H1 (cell line): ENCODE data around the gene SGK1. TPM values are rescaled to one million over a fixed set of nuclear protein-coding genes. Genes with fewer than 3 reads are reported as not detected.

Experiments
- CTCF ChIA-PET: fragments of 300-600 bp; sonication (Branson Sonifier 250); formaldehyde crosslinking; loops from one replicate; lab custom pipeline; 2021; ENCODE audit not compliant: partially characterized antibody; lab: Charles Lee
- POLR2A ChIA-PET: fragments of 300-600 bp; sonication (Branson Sonifier 250); formaldehyde crosslinking; loops from one replicate; lab custom pipeline; 2021; ENCODE audit warnings: inconsistent platforms; ENCODE audit not compliant: partially characterized antibody; lab: Charles Lee
- DNase-seq, 2 experiments: peaks; one replicate each; pipeline versions ENCODE4 v3.0.0 to v3.0.0-alpha.2; 2010 to 2022; ENCODE audit warnings: low spot score in 2 of 2, low read depth in 1 of 2, mixed read lengths in 1 of 2
- FAIRE-seq: peaks from 2 replicates; lab custom pipeline; 2011; peaks lifted over from hg19 to GRCh38; lab: Jason Lieb, UNC
- H2AFZ ChIP-seq: 2 replicates; pipeline ENCODE4 v1.8.1; 2012; ENCODE audit warnings: low read length, inconsistent platforms
- H2AK5ac ChIP-seq: 2 replicates; pipeline ENCODE4 v1.6.1; 2013; ENCODE audit warnings: low read depth, low read length
- H2BK120ac ChIP-seq: replicated peaks from 2 replicates; pipeline ENCODE3; 2013; ENCODE audit warnings: low read depth, low read length, inconsistent platforms
- H2BK12ac ChIP-seq: 2 replicates; pipeline ENCODE4 v1.6.1; 2013; ENCODE audit warnings: low read depth, low read length
- H2BK15ac ChIP-seq: 2 replicates; pipeline ENCODE4 v1.6.1; 2013; ENCODE audit warnings: low read length
- H2BK20ac ChIP-seq: 2 replicates; pipeline ENCODE4 v1.6.1; 2013; ENCODE audit warnings: low read length
- H2BK5ac ChIP-seq: 2 replicates; pipeline ENCODE4 v1.6.1; 2013; ENCODE audit warnings: low read depth, low read length
- H3K14ac ChIP-seq: 2 replicates; pipeline ENCODE4 v1.6.1; 2013; ENCODE audit warnings: inconsistent platforms; ENCODE audit not compliant: insufficient read length
- H3K18ac ChIP-seq: 2 replicates; pipeline ENCODE4 v1.6.1; 2013; ENCODE audit warnings: low read length; ENCODE audit errors: extremely low read depth
- H3K23ac ChIP-seq: 2 replicates; pipeline ENCODE4 v1.6.1; 2013; ENCODE audit warnings: inconsistent platforms; ENCODE audit not compliant: insufficient read length
- H3K23me2 ChIP-seq: 2 replicates; pipeline ENCODE4 v1.6.1; 2013; ENCODE audit warnings: low read depth, low read length
- H3K27ac ChIP-seq: 2 replicates; pipeline ENCODE4 v1.6.1; 2011; ENCODE audit warnings: low read depth, low read length, inconsistent platforms
- H3K27me3 ChIP-seq, 4 experiments: replicated peaks in 1 of 4; 1 replicate in 1 of 4; 2 replicates in 3 of 4; pipeline versions ENCODE4 v1.6.1 to v1.8.1; 2011 to 2013; ENCODE audit warnings: low read length in 3 of 4, mild to moderate bottlenecking in 3 of 4, inconsistent platforms in 2 of 4, mixed read lengths in 2 of 4, moderate library complexity in 1 of 4; ENCODE audit not compliant: control insufficient read depth in 3 of 4, insufficient read depth in 3 of 4; ENCODE audit errors: extremely low read depth in 1 of 4
- H3K36me3 ChIP-seq, 4 experiments: 2 replicates each; pipeline versions ENCODE4 v1.6.1 to v1.8.1; 2011 to 2013; ENCODE audit warnings: mild to moderate bottlenecking in 4 of 4, low read length in 3 of 4, moderate library complexity in 2 of 4, control low read depth in 1 of 4, inconsistent platforms in 1 of 4; ENCODE audit not compliant: insufficient read depth in 4 of 4, control insufficient read depth in 2 of 4
- H3K4ac ChIP-seq: replicated peaks from 2 replicates; pipeline ENCODE3; 2013; ENCODE audit warnings: low read length, low read depth, mixed read lengths, inconsistent platforms; ENCODE audit not compliant: insufficient read length
- H3K4me1 ChIP-seq, 4 experiments: replicated peaks in 1 of 4; 1 replicate in 1 of 4; 2 replicates in 3 of 4; pipeline versions ENCODE4 v1.6.1 to v1.8.1; 2011 to 2013; ENCODE audit warnings: low read length in 3 of 4, inconsistent platforms in 2 of 4, mixed read lengths in 1 of 4; ENCODE audit not compliant: insufficient read depth in 4 of 4, control insufficient read depth in 3 of 4
- H3K4me2 ChIP-seq, 2 experiments: 2 replicates each; pipeline versions ENCODE4 v1.6.1 to v1.8.1; 2011 to 2013; ENCODE audit warnings: low read depth in 2 of 2, low read length in 2 of 2, control low read depth in 1 of 2, inconsistent platforms in 1 of 2, mild to moderate bottlenecking in 1 of 2; ENCODE audit not compliant: insufficient read depth in 1 of 2
- H3K4me3 ChIP-seq, 4 experiments: fragments of 200-600, 300-600 bp in 1 of 4; sonication (generic), shearing (Covaris generic), sonication (Bioruptor Twin) in 1 of 4; 2 replicates each; pipeline versions ENCODE4 v1.5.1 to v1.8.1; 2011 to 2016; ENCODE audit warnings: low read length in 4 of 4, low read depth in 3 of 4, control low read depth in 2 of 4, inconsistent platforms in 2 of 4, mild to moderate bottlenecking in 2 of 4, mixed read lengths in 1 of 4, moderate library complexity in 1 of 4; ENCODE audit not compliant: insufficient read depth in 2 of 4; ENCODE audit errors: extremely low read depth in 1 of 4
- H3K56ac ChIP-seq: replicated peaks from 2 replicates; pipeline ENCODE3; 2013; ENCODE audit warnings: low read depth, mild to moderate bottlenecking, mixed read lengths, low read length, inconsistent platforms; ENCODE audit not compliant: insufficient read length
- H3K79me1 ChIP-seq: 2 replicates; pipeline ENCODE4 v1.6.1; 2013; ENCODE audit warnings: low read depth, low read length, control low read depth
- H3K79me2 ChIP-seq, 2 experiments: 2 replicates each; pipeline versions ENCODE4 v1.6.1 to v1.8.1; 2012 to 2013; ENCODE audit warnings: low read length in 2 of 2, mild to moderate bottlenecking in 2 of 2, inconsistent platforms in 1 of 2; ENCODE audit not compliant: insufficient read depth in 2 of 2, control insufficient read depth in 1 of 2
- H3K9ac ChIP-seq, 4 experiments: replicated peaks in 1 of 4; 1 replicate in 1 of 4; 2 replicates in 3 of 4; pipeline versions ENCODE4 v1.6.1 to v1.8.1; 2011 to 2013; ENCODE audit warnings: low read depth in 3 of 4, low read length in 3 of 4, control low read depth in 2 of 4, mild to moderate bottlenecking in 2 of 4, moderate library complexity in 2 of 4, inconsistent platforms in 1 of 4; ENCODE audit errors: extremely low read depth in 1 of 4
- H3K9me3 ChIP-seq, 2 experiments: 2 replicates each; pipeline versions ENCODE4 v1.6.1 to v1.8.1; 2012 to 2013; ENCODE audit warnings: mild to moderate bottlenecking in 2 of 2, moderate library complexity in 2 of 2, control low read depth in 1 of 2, inconsistent platforms in 1 of 2, low read depth in 1 of 2, low read length in 1 of 2, mixed read lengths in 1 of 2; ENCODE audit not compliant: insufficient read depth in 2 of 2
- H4K20me1 ChIP-seq, 2 experiments: replicated peaks in 1 of 2; 2 replicates each; pipeline versions ENCODE3 to v1.8.1; 2011 to 2013; ENCODE audit warnings: inconsistent platforms in 2 of 2, low read length in 2 of 2, mild to moderate bottlenecking in 1 of 2; ENCODE audit not compliant: insufficient read depth in 2 of 2, control insufficient read depth in 1 of 2
- H4K5ac ChIP-seq: 2 replicates; pipeline ENCODE4 v1.6.1; 2013; ENCODE audit warnings: low read length, low read depth, mixed read lengths, inconsistent platforms; ENCODE audit not compliant: insufficient read length
- H4K8ac ChIP-seq: 2 replicates; pipeline ENCODE4 v1.8.0; 2013; ENCODE audit warnings: mild to moderate bottlenecking, moderate library complexity, low read length, inconsistent platforms; ENCODE audit not compliant: insufficient read depth; ENCODE audit errors: extremely low read depth
- H4K91ac ChIP-seq: replicated peaks from 2 replicates; pipeline ENCODE3; 2013; ENCODE audit warnings: low read length, mixed read lengths, inconsistent platforms; ENCODE audit not compliant: insufficient read length
- ATF3 ChIP-seq: IDR thresholded peaks from 2 replicates; pipeline ENCODE4 v1.6.1; 2011; ENCODE audit warnings: low read depth, mild to moderate bottlenecking, low read length; ENCODE audit not compliant: insufficient read depth
- GABPA ChIP-seq: IDR thresholded peaks from 2 replicates; pipeline ENCODE4 v1.6.1; 2011; ENCODE audit warnings: mild to moderate bottlenecking, low read length, moderate library complexity, borderline replicate concordance; ENCODE audit not compliant: insufficient read depth
- JUN ChIP-seq: IDR thresholded peaks from 2 replicates; pipeline ENCODE4 v1.6.1; 2011; ENCODE audit warnings: low read depth, mild to moderate bottlenecking, improper control_type of control experiment, low read length
- POLR2AphosphoS5 ChIP-seq: IDR thresholded peaks from 2 replicates; pipeline ENCODE4 v1.6.1; 2011; ENCODE audit warnings: low read depth, low read length
- RBBP5 ChIP-seq: IDR thresholded peaks from 2 replicates; pipeline ENCODE4 v1.7.1; 2012; ENCODE audit warnings: low read depth, mild to moderate bottlenecking, inconsistent platforms, low read length, moderate library complexity, borderline replicate concordance
- TBP ChIP-seq: IDR thresholded peaks from 2 replicates; pipeline ENCODE4 v1.6.1; 2011; ENCODE audit warnings: low read depth, low read length, improper control_type of control experiment
- WGBS, 2 experiments: shearing (Covaris generic) in 1 of 2; methylation state at CpG; one replicate each; pipeline versions ENCODE4 v1.1.6 to v1.1.7; 2013 to 2015; ENCODE audit warnings: low lambda C conversion rate in 2 of 2, mixed read lengths in 2 of 2, inconsistent platforms in 1 of 2, low coverage in 1 of 2, missing lambda C conversion rate in 1 of 2; ENCODE audit not compliant: insufficient replicate concordance in 2 of 2, insufficient coverage in 1 of 2, insufficient read length in 1 of 2; ENCODE audit errors: extremely low coverage in 1 of 2, missing lambda C conversion rate in 1 of 2; 5-methylcytosine and 5-hydroxymethylcytosine counted together
- polyA plus RNA-seq, 7 experiments: library from polyadenylated mRNA; depleted of rRNA in 3 of 7; stranded (reverse) in 5 of 7; unstranded in 2 of 7; fragments of >200 nt in 5 of 7; fragments of 200-250 nt in 2 of 7; gene quantifications; 1 replicate in 5 of 7; 2 replicates in 1 of 7; 4 replicates in 1 of 7; pipeline versions ENCODE4 v1.2.1 to v1.2.3, GENCODE V29; 2011 to 2013; ENCODE audit warnings: missing spikeins in 2 of 7, mixed read lengths in 2 of 7
- total RNA-seq: library from RNA; stranded (reverse); fragmentation: NEBNext Ultra II Directional; extraction: Animal tissue kit (Norgen Biotek cat#: 25700); gene quantifications from 2 replicates; pipeline ENCODE4 v1.2.1, GENCODE V29; 2021

SGK1 gene
- total and polyA plus RNA-seq, 2 of the 8 experiments (the other 6 are each of a cell fraction or from before 2014, with no cell fraction given), result 14.5 to 18.4 TPM

- no peak overlapping the region for H3K18ac ChIP-seq
Observed at GRCh38 chr6:134361011-134361410, 43.1 kb upstream of the SGK1 start.

More at GRCh38 chr6:134361011-134361410, 43.1 kb upstream of the SGK1 start:
- Histone ChIP-seq H3K27me3 (no peaks in the 10 kb centered on the region), H4K20me1 (no peaks in the 10 kb centered on the region), H3K4me1 (no peaks in the 10 kb centered on the region), H2AK5ac (no peak overlapping the region), H4K91ac (no peak overlapping the region), H3K9ac (no peak overlapping the region), H3K4me3 (no peak overlapping the region), H2BK20ac (no peak overlapping the region), H3K14ac (no peak overlapping the region), H3K23ac (no peak overlapping the region), H2AFZ (no peak overlapping the region), H3K79me2 (no peaks in the 10 kb centered on the region), H2BK120ac (no peak overlapping the region), H2BK15ac (no peak overlapping the region), H3K79me1 (no peaks in the 10 kb centered on the region), H2BK12ac (no peak overlapping the region), H3K9me3 (peaks cover 0 to 5% of the 10 kb centered on the region in 2 experiments; a peak in 1 of 4 replicates), H3K56ac (no peak overlapping the region), H4K5ac (no peak overlapping the region), H4K8ac (no peak overlapping the region), H2BK5ac (no peak overlapping the region), H3K4ac (no peak overlapping the region), H3K23me2 (no peaks in the 10 kb centered on the region), H3K4me2 (no peak overlapping the region), H3K36me3 (no peaks in the 10 kb centered on the region; a peak in 1 of 8 replicates), H3K27ac (no peak overlapping the region)
- ChIA-PET POLR2A (no interaction called here), CTCF (interaction anchor here (0.5 to 0.6 kb wide), 2 partner anchors 19 to 105 kb away, joined by 3 read pairs; no protein-coding TSS in a partner anchor)
- no peak for FAIRE-seq
- TF ChIP-seq POLR2AphosphoS5, result no peak
- no peak for TF ChIP-seq GABPA
- TF ChIP-seq TBP, result no peak
- TF ChIP-seq JUN, result no peak
- no peak for TF ChIP-seq ATF3
- no peak for TF ChIP-seq RBBP5
- WGBS, 2 experiments, result 89% methylated on average over 6 of the region's 6 CpGs; no CpG with 5 or more reads in 1 of the 2 experiments
- DNase-seq, result no peak
